MV-4-11 (cell line): ENCODE data around the gene FBXW8.

Experiments
- DNase-seq: peaks from one replicate; lab custom pipeline; 2025; lab: John Stamatoyannopoulos, UW

The FBXW8 gene

DNA sequence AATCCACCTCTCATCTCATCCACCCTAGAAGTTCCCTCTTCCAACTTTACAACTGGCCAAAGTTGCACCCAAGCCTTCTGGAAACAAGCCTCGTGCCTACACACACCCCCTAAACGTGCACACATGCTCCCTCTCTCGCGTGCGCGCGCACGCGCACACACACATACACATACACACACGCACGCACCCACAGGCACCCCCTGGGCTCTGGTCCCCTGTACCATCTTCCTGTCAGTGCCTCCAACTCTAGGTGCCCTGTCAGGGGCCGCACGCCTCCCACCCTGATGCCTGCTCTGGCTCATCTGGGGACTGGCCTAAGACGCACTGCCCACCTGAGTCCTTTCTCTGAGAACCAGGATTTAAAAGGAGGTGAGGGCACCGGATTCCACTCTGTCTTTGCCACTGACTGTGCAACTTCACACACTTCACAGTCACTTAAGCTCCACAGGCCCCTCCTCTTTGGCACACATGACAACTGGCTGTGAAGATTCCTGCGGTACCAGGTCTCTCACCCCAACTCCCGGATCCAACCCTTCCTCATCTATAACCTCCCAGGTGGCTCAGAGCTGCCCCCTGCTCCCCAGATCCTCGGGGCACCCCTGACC lies 142.9 kb downstream of the FBXW8 start:
- peak; percentile 11 for DNase-seq

- no peak for DNase-seq
Measured at GRCh38 chr12:117054279-117054678, 143.5 kb downstream of the FBXW8 start.

DNA sequence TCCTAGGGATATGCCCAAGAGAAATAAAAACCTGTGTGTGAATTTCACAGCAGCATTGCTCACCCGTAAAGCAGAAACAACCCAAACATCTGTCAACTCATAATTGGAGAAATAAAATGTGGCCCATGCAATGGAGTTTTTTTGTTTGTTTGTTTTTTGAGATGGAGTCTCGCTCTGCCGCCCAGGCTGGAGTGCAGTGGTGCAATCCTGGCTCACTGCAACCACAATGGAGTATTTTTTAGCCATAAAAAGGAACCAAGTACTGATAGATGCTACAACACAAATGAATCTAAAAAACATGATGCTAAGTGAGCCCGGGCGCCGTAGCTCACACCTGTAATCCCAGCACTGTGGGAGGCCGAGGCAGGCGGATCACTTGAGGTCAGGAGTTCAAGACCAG lies 146.9 kb downstream of the FBXW8 start:
- DNase-seq = peak; percentile 82

DNA sequence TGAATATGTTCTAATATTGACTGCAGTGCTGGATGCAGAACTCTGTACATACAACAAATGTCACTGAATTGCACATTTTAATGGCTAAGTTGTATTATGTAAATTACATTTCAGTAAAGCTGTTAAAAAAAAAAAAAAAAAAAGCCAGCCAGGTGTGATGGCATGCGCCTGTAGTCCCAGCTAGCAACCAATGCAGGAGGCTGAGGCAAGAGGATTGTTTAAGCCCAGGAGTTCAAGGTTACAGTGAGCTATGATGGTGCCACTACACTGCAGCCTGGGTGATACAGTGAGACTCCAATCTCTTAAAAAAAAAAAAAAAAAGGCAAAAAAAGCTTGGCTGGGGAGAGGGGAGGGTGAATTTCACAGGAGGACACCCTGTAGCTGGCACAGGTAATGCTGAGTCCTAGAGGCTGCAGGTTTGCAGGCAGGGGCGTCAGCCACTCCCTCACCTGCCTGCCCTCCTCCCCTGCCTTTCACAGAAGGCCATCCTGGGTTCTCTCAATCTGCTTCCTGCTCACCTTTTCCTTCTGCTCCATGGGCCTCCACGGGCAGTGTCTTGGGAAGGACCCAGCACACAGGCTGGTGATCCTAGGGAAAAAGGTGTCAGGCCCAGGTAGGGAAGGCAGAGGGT lies 147.8 kb downstream of the FBXW8 start:
- DNase-seq = no peak

GRCh38 chr12:117059156-117059555 lies 148.4 kb downstream of the FBXW8 start:
- no peak for DNase-seq

DNA sequence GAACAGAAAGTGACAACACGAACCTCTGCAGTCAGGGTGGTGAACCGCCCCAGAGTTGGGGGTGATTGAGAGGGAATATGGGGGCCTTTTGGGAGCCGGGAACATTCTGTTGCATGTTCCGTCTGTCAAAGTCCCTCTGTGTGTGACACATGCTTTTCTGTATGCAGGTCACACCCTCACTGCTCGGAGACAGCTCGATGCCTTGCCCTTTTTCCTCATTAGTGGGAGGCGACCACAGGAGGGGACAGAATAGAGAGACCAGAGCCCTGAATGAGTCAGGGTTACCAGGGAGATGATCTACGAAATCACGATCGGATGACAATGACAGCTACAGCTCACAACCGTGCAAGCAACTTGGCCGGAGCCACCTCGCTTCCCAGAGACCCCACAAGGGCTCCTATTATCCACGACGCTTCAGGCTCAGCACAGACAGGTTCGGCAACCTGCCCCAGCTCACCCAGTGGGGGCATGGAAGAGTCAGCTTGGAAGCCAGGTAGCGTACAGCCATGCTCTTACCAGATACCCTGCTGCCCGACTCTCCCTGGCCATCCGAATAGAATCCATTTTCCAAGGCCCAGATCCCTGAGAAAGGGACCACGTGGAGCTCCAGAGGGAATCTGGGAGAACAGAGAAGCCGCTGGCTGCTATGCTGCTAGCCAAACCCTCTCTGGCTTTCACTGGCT lies 149.6 kb downstream of the FBXW8 start:
- peak; percentile 21 for DNase-seq

DNA sequence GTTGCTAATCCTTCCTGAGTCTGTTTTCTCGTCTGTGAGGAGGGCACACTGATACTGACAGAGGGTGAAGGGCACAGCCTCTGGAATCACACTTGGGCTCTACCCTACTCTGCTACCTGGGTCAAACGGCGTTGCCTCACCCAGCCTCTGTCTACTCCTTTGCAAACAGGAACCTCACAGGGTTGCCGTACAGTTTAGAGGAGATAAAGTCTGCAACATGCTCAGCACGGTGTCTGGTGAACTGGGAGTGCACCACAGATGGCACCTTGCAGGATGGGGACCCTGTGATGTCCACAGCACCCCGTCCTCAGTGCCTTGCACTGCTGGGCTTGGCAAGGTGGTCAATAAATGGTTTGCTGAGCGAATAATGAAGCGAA lies 150.2 kb downstream of the FBXW8 start:
- DNase-seq = no peak

GRCh38 chr12:117061555-117062079 lies 150.9 kb downstream of the FBXW8 start:
- DNase-seq = no peak

GRCh38 chr12:117063162-117063911 lies 152.6 kb downstream of the FBXW8 start:
- DNase-seq = peak; percentile 99

DNA sequence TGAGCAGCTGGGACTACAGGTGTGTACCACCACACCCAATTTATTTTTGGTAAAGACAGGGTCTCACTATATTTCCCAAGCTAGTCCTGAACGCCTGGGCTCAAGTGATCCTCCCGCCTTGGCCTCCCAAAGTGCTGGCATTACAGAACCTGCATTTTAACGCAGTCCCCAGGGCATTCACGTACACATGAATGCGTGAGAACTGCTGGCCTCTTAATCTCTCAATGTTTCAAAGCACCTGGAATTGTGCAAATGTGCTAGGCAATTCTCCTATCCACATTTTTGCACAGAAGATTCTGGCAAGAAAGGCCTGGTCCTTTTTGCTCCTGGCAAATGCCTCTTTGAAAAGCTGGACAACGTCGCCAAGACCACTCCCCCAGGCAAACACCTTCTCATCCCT lies 153.3 kb downstream of the FBXW8 start:
- no peak for DNase-seq

DNA sequence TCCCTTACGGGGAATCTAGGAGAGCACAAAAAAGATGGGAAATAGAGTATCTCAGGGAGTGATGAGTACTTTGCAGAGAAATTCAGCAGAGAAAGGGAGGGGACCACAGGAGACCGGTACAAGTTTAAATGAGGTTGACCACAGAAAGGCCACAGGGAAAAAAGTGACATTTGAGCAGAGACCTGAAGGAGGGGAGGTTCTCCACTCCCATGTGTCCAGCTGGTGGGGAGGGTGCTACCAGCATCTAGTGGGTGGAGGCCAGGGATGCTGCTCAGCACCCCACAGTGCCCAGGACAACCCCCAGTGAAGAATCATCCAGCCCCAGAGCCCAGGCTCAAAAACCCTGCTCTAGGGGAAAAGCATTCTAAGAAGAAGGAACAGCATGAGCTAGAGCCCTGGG lies 153.8 kb downstream of the FBXW8 start:
- peak; percentile 59 for DNase-seq

DNA sequence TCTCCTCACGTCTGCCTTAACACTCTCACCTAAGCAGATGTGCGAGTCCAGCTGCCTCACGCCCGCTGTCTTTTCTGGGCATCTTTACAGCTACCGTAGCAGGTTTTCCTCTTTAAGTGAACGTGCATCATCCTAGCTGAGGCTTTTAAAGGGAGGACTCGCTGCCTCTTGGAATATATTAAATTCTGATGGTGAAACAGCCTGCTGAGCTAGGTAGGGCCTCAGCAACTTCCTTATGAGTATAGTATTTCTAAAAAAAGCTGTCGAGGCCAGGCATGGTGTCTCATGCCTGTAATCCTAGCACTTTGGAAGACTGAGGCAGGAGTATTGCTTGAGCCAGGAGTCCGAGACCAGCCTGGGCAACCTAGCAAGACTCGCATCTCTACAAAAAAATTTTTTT lies 156.3 kb downstream of the FBXW8 start:
- no peak for DNase-seq

DNA sequence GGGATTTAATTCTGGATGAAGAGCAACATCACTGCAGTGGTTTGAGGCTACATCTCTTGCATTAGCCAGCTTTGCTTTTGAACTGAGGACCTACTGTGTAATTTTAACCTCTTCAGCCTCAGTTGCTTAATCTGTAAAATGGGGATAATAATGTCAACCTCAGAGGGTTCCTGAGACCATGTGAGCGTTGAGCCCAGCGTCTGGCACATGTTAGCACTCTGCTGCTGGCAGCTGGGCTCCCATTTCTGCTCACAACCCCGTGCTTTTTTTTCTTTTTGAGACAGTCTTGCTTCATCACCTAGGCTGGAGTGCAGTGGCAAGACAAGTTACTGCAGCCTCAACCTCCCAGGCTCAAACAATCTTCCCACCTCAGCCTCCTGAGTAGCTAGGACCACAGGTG lies 156.9 kb downstream of the FBXW8 start:
- DNase-seq = peak; percentile 37

GRCh38 chr12:117068492-117068891 lies 157.7 kb downstream of the FBXW8 start:
- DNase-seq = no peak

DNA sequence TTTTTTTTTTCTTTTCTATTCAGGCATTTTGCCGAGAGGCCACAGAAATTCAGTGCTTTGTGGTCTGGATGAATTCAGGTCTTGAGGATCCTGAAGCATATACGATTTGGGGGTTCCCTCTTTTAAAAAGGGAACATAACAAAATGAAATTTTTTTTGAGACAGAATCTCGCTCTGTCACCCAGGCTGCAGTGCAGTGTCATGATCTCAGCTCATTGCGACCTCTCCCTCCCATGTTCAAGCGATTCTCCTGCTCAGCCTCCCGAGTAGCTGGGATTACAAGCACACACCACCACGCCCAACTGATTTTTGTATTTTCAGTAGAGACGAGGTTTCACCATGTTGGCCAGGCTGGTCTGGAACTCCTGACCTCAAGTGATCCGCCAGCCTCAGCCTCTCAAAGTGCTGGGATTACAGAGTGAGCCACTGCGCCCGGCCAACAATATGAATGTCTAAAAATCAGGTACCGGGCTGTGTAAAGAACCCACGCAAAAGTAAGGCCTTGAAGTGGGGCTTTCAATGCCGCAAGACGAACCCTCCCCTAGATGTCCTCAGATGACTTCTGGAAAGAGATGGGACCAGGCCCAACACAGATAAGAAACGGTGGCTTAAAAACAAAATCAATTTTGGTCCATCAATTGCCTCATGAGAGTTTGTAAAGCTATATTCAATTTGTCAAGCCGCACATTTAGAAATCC lies 158.5 kb downstream of the FBXW8 start:
- peak; percentile 39 for DNase-seq

GRCh38 chr12:117069926-117070900 lies 159.5 kb downstream of the FBXW8 start:
- DNase-seq = peak; percentile 97

DNA sequence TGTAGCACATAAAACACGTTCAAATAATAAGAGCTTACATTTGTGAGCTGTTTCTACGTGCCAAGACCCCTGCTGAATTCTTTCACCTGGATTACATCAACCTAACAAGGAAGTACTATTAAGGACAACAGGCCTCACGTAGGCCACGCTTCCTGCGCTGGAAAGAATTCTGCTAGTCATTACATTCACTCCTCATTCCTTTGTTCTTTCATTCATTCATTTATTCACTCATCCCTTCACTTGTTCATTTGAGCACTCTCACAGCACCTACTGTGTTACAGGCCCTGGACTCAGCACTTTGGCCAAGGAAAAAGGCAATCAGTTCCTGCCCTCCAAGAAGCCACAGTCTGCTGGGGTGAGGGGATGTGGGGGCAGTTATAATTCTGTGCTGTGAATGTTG lies 160.3 kb downstream of the FBXW8 start:
- no peak for DNase-seq

DNA sequence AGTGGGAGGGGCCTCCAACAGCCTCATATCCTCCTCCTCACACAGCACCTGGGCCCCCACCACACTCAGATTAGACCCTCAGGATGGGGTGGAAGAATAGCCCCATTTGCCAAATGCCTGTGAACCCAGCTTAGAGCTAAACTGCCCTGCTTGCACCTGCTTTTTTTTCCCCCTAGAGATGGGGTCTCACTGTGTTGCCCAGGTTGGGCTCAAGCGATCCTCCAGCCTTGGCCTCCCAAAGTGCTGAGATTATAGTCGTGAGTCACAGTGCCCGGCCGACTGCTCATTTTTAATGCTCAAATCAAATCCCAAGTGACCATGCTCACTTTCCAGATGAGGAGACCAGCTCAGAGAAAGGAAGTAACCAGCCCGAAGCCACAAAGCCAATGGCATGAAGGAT lies 161.4 kb downstream of the FBXW8 start:
- no peak for DNase-seq

DNA sequence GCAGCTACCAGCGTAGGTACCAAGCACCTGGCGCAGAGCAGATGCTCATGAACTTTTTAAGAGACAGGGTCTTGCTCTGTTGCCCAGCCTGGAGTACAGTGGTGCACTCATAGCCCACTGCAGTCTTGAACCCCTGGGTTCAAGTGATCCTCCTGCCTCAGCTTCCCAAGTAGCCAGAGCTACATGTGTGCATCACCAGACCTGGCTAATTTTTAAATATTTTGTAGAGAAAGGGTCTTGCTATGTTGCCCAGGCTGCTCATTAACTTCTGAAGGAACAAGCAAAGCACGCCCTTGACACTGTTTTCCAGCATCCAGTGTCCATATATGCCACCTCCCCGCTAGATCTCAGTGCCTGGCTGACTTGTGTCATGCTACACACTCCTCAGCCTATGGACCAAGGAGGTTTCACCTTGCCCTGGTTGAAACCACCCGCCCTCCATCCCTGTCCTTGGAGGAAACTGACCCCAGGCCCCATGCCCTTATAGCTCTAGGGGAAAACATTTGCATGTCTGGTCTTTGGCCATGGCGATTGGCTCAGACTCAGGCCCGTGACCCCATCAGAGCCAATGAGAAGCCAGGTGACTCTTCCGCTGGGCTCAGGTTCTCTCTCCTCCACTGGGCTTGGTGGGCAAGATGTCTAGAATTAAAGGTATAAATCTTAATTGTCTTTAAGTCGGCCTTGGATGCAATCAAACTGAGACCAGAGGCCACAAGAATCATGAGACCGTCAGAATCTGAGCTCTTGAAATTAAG lies 162.2 kb downstream of the FBXW8 start:
- no peak for DNase-seq

DNA sequence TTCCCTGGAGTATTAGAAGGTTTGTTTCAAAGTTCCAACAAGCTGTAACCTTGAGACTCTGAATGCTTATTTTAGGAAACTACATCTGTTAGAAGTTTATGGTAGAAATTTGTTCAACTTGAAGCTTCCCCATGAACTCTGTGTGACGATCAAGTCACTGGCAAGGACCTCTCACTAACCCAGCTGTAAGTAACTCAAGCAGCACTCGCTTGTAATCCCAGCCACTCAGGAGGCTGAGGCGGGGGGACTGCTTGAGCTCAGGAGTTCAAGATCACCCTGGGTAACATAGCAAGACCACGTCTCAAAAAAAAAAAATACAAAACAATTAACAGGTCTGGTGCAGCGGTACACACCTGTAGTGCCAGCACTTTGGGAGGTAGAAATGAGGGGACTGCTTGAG lies 162.9 kb downstream of the FBXW8 start:
- DNase-seq = no peak
